DOHH2 (cell line): ENCODE results near the gene ODR4.

Source experiments
- H3F3A ChIP-seq: fragments of 200-600 bp; sonication (generic), shearing (Covaris generic); 2 replicates; pipeline ENCODE4 v1.6.0; 2016; ENCODE audit warnings: antibody characterized with exemption, mild to moderate bottlenecking; ENCODE audit not compliant: control insufficient read depth, insufficient read depth
- H3K27ac ChIP-seq: fragments of 200-600 bp; sonication (generic); 2 replicates; pipeline ENCODE4 v1.5.1; 2014; ENCODE audit warnings: low read depth, mild to moderate bottlenecking, low read length, moderate library complexity
- H3K27me3 ChIP-seq: fragments of 200-600 bp; sonication (generic); 2 replicates; pipeline ENCODE4 v1.6.1; 2014; ENCODE audit warnings: mild to moderate bottlenecking, low read length, mixed read lengths; ENCODE audit not compliant: control insufficient read depth
- H3K36me3 ChIP-seq: fragments of 200-600 bp; sonication (generic); 2 replicates; pipeline ENCODE4 v1.6.1; 2014; ENCODE audit warnings: mild to moderate bottlenecking, low read length, moderate library complexity, mixed read lengths; ENCODE audit not compliant: control insufficient read depth
- H3K4me1 ChIP-seq: fragments of 200-600 bp; sonication (generic); 2 replicates; pipeline ENCODE4 v1.6.1; 2014; ENCODE audit warnings: mild to moderate bottlenecking, low read length, mixed read lengths; ENCODE audit not compliant: control insufficient read depth
- H3K4me2 ChIP-seq: fragments of 200-600 bp; sonication (generic); 2 replicates; pipeline ENCODE4 v1.6.0; 2014; ENCODE audit warnings: mild to moderate bottlenecking, low read length, moderate library complexity
- H3K4me3 ChIP-seq: fragments of 200-600 bp; sonication (generic); 2 replicates; pipeline ENCODE4 v1.5.1; 2014; ENCODE audit warnings: mild to moderate bottlenecking, low read length, mixed read lengths
- H3K79me2 ChIP-seq: fragments of 200-600 bp; sonication (generic); 2 replicates; pipeline ENCODE4 v1.6.1; 2014; ENCODE audit warnings: mild to moderate bottlenecking, low read length, mixed read lengths; ENCODE audit not compliant: control insufficient read depth
- H3K9me2 ChIP-seq: fragments of 200-600 bp; sonication (generic); replicated peaks from 2 replicates; pipeline ENCODE4 v1.6.1; 2014; ENCODE audit warnings: mild to moderate bottlenecking, low read length, mixed read lengths; ENCODE audit not compliant: control insufficient read depth
- H3K9me3 ChIP-seq: fragments of 200-600 bp; sonication (generic); 2 replicates; pipeline ENCODE4 v1.6.1; 2014; ENCODE audit warnings: antibody characterized with exemption, low read length, mixed read lengths; ENCODE audit not compliant: control insufficient read depth, insufficient read depth
- H4K20me1 ChIP-seq: fragments of 200-600 bp; sonication (generic); 2 replicates; pipeline ENCODE4 v1.6.0; 2014; ENCODE audit warnings: low read depth, mild to moderate bottlenecking, antibody characterized with exemption, low read length, moderate library complexity; ENCODE audit not compliant: control insufficient read depth, insufficient read depth
- EZH2phosphoT487 ChIP-seq: fragments of 200-600 bp; sonication (generic); IDR thresholded peaks from 2 replicates; pipeline ENCODE4 v1.6.1; 2017; ENCODE audit warnings: borderline replicate concordance, mild to moderate bottlenecking, antibody characterized with exemption, low read length, moderate library complexity, mixed read lengths
- TF ChIP-seq, protein P1 (sequence below): fragments of 200-600 bp; sonication (generic); IDR thresholded peaks from one replicate; pipeline ENCODE4 v1.5.1; 2014; ENCODE audit warnings: antibody characterized with exemption, mild to moderate bottlenecking, low read depth, low read length; ENCODE audit not compliant: poor library complexity, severe bottlenecking

The ODR4 gene

DNA sequence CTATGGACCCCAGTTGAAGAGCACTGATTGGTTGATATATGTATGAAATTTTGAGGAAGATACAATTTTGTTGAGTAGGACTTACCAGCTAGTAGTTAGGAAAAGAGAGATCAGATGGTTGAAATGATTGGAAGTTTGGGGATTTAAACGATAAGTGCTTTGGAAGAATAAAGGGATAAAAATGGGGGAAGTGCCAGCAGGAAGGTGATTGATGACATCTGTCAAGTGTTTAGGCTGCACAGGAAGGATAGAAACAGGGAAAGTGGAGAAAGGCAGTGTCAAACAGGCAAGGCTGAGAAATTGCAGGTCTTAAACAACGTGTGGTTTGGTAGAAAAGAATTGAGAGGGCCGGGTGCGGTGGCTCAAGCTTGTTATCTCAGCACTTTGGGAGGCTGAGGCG, 62.9 kb downstream of the ODR4 start:
- Histone ChIP-seq H3K9me2 (no peaks in the 10 kb centered on the region), H3K27me3 (no peaks in the 10 kb centered on the region), H3F3A (no peaks in the 10 kb centered on the region), H3K4me3 (no peak overlapping the region), H3K4me2 (no peak overlapping the region), H3K79me2 (no peaks in the 10 kb centered on the region), H3K27ac (no peak overlapping the region), H3K9me3 (no peaks in the 10 kb centered on the region), H3K4me1 (no peaks in the 10 kb centered on the region), H3K36me3 (no peaks in the 10 kb centered on the region), H4K20me1 (no peaks in the 10 kb centered on the region)
- TF ChIP-seq EZH2phosphoT487: no peak
- TF ChIP-seq, protein P1, sequence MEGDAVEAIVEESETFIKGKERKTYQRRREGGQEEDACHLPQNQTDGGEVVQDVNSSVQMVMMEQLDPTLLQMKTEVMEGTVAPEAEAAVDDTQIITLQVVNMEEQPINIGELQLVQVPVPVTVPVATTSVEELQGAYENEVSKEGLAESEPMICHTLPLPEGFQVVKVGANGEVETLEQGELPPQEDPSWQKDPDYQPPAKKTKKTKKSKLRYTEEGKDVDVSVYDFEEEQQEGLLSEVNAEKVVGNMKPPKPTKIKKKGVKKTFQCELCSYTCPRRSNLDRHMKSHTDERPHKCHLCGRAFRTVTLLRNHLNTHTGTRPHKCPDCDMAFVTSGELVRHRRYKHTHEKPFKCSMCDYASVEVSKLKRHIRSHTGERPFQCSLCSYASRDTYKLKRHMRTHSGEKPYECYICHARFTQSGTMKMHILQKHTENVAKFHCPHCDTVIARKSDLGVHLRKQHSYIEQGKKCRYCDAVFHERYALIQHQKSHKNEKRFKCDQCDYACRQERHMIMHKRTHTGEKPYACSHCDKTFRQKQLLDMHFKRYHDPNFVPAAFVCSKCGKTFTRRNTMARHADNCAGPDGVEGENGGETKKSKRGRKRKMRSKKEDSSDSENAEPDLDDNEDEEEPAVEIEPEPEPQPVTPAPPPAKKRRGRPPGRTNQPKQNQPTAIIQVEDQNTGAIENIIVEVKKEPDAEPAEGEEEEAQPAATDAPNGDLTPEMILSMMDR: no peak

DNA sequence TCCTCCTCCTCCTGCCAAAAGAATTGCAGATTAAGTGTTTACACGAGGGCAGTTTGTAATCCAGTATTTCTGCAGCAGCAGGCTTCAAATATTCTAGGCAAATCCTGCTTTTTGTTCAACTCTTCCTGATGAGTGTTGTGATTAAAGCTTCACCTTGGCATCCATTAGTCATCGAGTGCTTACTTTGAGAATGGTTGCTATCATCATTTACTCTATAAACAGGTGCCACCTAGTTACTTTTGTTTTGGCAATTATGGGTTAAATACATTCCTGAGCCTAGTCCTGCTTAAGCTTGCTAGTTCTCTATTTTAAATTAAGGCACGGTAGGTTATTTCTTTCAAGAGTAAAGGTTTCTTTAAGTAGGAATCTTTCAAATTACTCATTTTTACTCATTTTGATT, 64.9 kb downstream of the ODR4 start:
- TF ChIP-seq, protein P1: no peak
- TF ChIP-seq EZH2phosphoT487: no peak
- Histone ChIP-seq H3F3A (no peaks in the 10 kb centered on the region), H3K79me2 (no peaks in the 10 kb centered on the region), H3K9me3 (no peaks in the 10 kb centered on the region), H3K27ac (no peak overlapping the region), H3K4me1 (no peaks in the 10 kb centered on the region), H3K27me3 (no peaks in the 10 kb centered on the region), H3K4me3 (no peak overlapping the region), H4K20me1 (no peaks in the 10 kb centered on the region), H3K36me3 (no peaks in the 10 kb centered on the region), H3K9me2 (no peaks in the 10 kb centered on the region), H3K4me2 (no peak overlapping the region)

DNA sequence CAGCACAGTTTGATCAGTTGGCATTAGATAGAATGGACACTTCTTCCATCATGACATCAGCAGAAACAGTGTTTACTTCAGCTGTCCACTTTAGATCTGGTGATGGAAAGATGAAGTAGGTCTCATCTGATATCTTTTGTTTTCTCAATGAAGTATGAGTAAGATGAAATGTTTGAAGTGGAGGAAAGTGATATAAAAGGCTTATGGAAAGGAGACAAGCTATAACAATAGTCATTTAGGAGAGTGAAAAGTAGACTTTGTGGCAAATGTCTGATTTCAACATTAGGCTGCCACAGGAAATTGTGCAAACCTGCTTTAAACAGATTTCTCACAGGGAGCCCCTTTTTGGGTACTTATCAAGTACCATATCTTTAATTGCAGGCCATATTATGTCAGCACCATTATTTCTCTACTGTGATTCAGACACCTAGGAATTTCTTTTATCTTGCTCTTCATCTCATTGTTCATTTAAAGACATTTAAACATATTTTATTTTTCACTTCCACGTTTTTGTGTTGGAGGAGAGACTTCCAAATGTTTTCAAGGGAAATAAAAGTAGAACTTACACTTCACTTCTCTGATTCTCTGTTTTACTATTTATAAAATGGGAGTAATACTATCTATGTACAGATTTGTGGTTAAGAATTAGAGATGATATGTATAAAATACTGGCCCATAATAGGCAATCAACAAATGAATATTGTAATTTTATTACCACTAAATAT, 67.2 kb downstream of the ODR4 start:
- H3K27ac ChIP-seq: no peak overlapping the region
- no peaks in the 10 kb centered on the region for H3K36me3 ChIP-seq
- TF ChIP-seq EZH2phosphoT487: no peak
- TF ChIP-seq, protein P1: no peak
- no peak overlapping the region for H3K4me2 ChIP-seq
- H4K20me1 ChIP-seq: no peaks in the 10 kb centered on the region
- no peaks in the 10 kb centered on the region for H3F3A ChIP-seq
- H3K4me3 ChIP-seq: no peak overlapping the region
- no peaks in the 10 kb centered on the region for H3K79me2 ChIP-seq
- no peaks in the 10 kb centered on the region for H3K9me3 ChIP-seq
- H3K9me2 ChIP-seq: no peaks in the 10 kb centered on the region
- H3K27me3 ChIP-seq: no peaks in the 10 kb centered on the region
- H3K4me1 ChIP-seq: no peaks in the 10 kb centered on the region
